ENCODE measurements around the gene TCF4.

GRCh38 chr18:55559739-55560138, 28.3 kb downstream of the TCF4 start:
- TF ChIP-seq CTCF (optimal IDR thresholded peaks at IDR 0.05 in 1 of 3, IDR thresholded peaks at IDR 0.05 in 1 of 3, conservative IDR thresholded peaks at IDR 0.05 in 1 of 3; ENCODE audit: extremely low read depth in 1 of 3, insufficient read depth in 2 of 3, low read length in 3 of 3) (no peak), EZH2 (IDR thresholded peaks at IDR 0.05; ENCODE audit: low read length) (no peak)

Measured in keratinocyte (primary cell).